ENCODE measurements around the gene PAX6. TPM values are rescaled to one million over a fixed set of nuclear protein-coding genes. Genes with fewer than 3 reads are reported as not detected.

The PAX6 gene
- total and polyA plus RNA-seq, 2 of the 13 experiments (the other 11 are each of a cell fraction or from before 2014, with no cell fraction given), result 0.15 to 1.1 TPM

- no peak for TF ChIP-seq ZBTB2 (CRISPR knock-in tag; IDR thresholded peaks at IDR 0.05; ENCODE audit: low read depth)
- TF ChIP-seq ZNF768 (CRISPR knock-in tag; IDR thresholded peaks at IDR 0.05), result peak; percentile 23; the same call in 1 of the 2 replicates
- no peak for TF ChIP-seq POLR2AphosphoS5 (IDR thresholded peaks at IDR 0.05; ENCODE audit: low read depth, low read length)
- no peak for TF ChIP-seq LRRFIP1 (CRISPR knock-in tag; conservative IDR thresholded peaks at IDR 0.05)
- TF ChIP-seq CREBL2 (CRISPR knock-in tag; IDR thresholded peaks at IDR 0.05; ENCODE audit: borderline replicate concordance), result no peak
- TF ChIP-seq HOXA3 (CRISPR knock-in tag; IDR thresholded peaks at IDR 0.05), result no peak
- TF ChIP-seq ZNF660 (CRISPR knock-in tag; IDR thresholded peaks at IDR 0.05; ENCODE audit: borderline replicate concordance, low read depth), result no peak
Observed at GRCh38 chr11:31809857-31810778, 1.0 kb downstream of the PAX6 start (continued).

GRCh38 chr11:31809541-31809856 lies 1.6 kb downstream of the PAX6 start:
- Histone ChIP-seq H3K27me3 (ENCODE audit: control insufficient read depth in 1 of 2, insufficient read depth in 2 of 2, low read length in 2 of 2) (peaks cover 25 to 73% of the 10 kb centered on the region in 2 experiments; a peak in 4 of 5 replicates), H4K20me1 (ENCODE audit: insufficient read depth, low read length) (peaks cover 5% of the 10 kb centered on the region; the same call in 1 of the 2 replicates), H3K27ac (ENCODE audit: extremely low read length, insufficient read depth, low read length) (no peak overlapping the region), H2AFZ (ENCODE audit: low read length) (no peak overlapping the region), H3K4me2 (ENCODE audit: low read depth, low read length) (peak overlapping the region; percentile 89), H3K4me3 (replicated peaks in 1 of 3; ENCODE audit: insufficient read depth in 1 of 3, low read depth in 2 of 3, low read length in 3 of 3) (peak overlapping the region in 1 of 3 experiments; percentile 54; a peak in 2 of 6 replicates), H3K79me2 (ENCODE audit: insufficient read depth, low read length) (no peaks in the 10 kb centered on the region), H3K36me3 (replicated peaks in 1 of 2; ENCODE audit: control insufficient read depth in 1 of 2, insufficient read depth in 2 of 2, low read length in 2 of 2) (no peaks in the 10 kb centered on the region), H3K9ac (ENCODE audit: insufficient read depth, low read depth, low read length) (no peak overlapping the region), H3K4me1 (ENCODE audit: insufficient read depth, low read length) (peaks cover 45% of the 10 kb centered on the region), H3K9me3 (ENCODE audit: low read length) (no peaks in the 10 kb centered on the region)
- no TSS peak for BruUV-seq (replicated peaks)
- in situ Hi-C loops (cut with HindIII; ENCODE audit: extremely low pct_ligation_motif_present, low pct_unique_long_range_greater_than_20kb), result no loop called here
- ChIA-PET POLR2A (no interaction called here), CTCF (ENCODE audit: low intra/inter-chr PET ratio, low total read pairs) (no interaction called here)
- DNase-seq (ENCODE audit: low spot score) (no peak), ATAC-seq (no peak), FAIRE-seq (no peak)
- intact Hi-C loops (cut with micrococcal nuclease; ENCODE audit: unreplicated experiment), result no loop called here
- WGBS (ENCODE audit: low lambda C conversion rate), result 4% methylated on average over 6 of the region's 6 CpGs
- TF ChIP-seq ATF1 (CRISPR knock-in tag; IDR thresholded peaks at IDR 0.05), result no peak
- no peak for TF ChIP-seq ELK4 (CRISPR knock-in tag; IDR thresholded peaks at IDR 0.05; ENCODE audit: borderline replicate concordance)
- TF ChIP-seq CBX2 (IDR thresholded peaks at IDR 0.05; ENCODE audit: low read depth, low read length), result peak; percentile 93; the same call in 1 of the 2 replicates
- no peak for TF ChIP-seq CBX2 (CRISPR knock-in tag; IDR thresholded peaks at IDR 0.05; ENCODE audit: low read depth)
- TF ChIP-seq CBFB (CRISPR knock-in tag; IDR thresholded peaks at IDR 0.05), result no peak
